Measurements from ENCODE around the gene KAZN.

Gene KAZN

DNA sequence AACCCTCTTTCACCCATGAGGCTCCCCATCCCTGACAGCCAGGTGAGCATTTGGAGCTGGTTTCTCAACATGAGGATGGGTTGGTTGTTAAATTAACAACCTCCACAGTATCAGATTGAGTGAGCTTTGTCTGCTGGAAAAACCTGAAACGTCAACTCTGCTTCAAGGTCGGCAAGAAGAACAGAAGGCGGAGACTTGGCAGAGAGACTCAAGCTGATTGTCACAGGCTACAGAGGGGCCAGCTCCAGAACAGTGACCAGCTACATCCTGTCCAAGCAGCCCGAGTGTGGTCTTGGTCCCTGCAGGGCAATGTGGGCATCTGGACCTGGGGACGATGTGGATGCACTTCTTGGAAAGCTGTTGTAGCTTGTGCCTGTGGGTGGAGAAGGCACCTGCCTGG is 518.5 kb downstream of the KAZN start:
- H3K4me3 ChIP-seq (ENCODE audit: low read depth, low read length), result no peak overlapping the region
- DNase-seq (ENCODE audit: low read depth), result peak; percentile 26
- TF ChIP-seq, protein P1, sequence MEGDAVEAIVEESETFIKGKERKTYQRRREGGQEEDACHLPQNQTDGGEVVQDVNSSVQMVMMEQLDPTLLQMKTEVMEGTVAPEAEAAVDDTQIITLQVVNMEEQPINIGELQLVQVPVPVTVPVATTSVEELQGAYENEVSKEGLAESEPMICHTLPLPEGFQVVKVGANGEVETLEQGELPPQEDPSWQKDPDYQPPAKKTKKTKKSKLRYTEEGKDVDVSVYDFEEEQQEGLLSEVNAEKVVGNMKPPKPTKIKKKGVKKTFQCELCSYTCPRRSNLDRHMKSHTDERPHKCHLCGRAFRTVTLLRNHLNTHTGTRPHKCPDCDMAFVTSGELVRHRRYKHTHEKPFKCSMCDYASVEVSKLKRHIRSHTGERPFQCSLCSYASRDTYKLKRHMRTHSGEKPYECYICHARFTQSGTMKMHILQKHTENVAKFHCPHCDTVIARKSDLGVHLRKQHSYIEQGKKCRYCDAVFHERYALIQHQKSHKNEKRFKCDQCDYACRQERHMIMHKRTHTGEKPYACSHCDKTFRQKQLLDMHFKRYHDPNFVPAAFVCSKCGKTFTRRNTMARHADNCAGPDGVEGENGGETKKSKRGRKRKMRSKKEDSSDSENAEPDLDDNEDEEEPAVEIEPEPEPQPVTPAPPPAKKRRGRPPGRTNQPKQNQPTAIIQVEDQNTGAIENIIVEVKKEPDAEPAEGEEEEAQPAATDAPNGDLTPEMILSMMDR (IDR thresholded peaks at IDR 0.05; ENCODE audit: control insufficient read depth, extremely low read depth, insufficient read depth), result no peak

DNA sequence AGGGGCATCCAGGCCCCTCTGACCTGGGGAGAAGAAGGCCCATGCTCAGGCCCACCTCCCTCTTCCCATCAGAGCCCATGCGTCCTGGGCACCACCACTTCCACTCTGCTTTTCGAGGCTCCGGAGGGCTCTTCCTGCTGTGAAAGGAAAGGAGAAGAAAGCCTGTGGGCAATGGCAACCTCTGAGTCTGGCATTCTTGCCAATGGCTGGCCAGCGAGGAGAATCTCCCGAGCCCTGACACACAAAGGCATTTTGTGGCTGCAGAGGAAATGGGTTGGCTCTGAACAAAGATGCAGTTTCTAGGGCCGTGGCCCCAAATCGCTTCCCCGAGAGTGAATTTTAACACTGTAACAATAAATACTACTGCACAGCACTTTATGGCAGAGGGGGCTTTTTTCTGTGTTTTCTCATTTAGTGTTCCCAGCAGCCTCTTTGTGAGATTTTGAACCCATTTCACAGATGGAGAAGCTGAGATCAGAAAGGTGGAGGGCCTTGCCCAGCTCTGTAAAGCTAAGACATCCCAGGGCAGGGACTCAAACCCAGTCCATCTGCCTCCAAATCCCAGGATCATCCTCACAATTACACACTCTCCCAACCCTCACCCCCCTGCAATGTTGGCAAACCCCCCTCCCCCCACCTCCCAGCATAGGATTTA is 519.3 kb downstream of the KAZN start:
- H3K4me3 ChIP-seq (ENCODE audit: low read depth, low read length), result no peak overlapping the region
- no peak for DNase-seq (ENCODE audit: low read depth)
- TF ChIP-seq, protein P1 (IDR thresholded peaks at IDR 0.05; ENCODE audit: control insufficient read depth, extremely low read depth, insufficient read depth), result no peak

DNA sequence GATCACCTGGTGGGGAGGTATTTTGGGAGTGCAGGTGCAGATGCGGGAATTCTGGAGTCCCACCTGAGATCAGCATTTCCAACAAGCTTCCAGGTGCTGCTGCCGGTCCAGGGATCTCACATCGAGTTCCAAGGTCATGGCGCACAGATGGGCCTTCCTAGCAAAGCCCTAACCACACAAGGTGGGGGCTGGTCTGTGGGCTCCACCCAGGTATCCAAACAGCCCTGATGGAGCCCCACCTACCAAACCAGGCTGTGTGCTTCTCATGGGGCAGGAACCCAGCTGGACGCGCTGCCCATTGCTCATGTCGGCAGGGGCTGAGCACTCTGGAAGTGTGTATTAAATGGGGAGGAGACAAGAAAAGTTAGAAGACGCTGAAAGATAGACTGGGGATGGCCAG is 520.1 kb downstream of the KAZN start:
- DNase-seq (ENCODE audit: low read depth), result no peak
- no peak overlapping the region for H3K4me3 ChIP-seq (ENCODE audit: low read depth, low read length)
- TF ChIP-seq, protein P1 (IDR thresholded peaks at IDR 0.05; ENCODE audit: control insufficient read depth, extremely low read depth, insufficient read depth), result no peak

DNA sequence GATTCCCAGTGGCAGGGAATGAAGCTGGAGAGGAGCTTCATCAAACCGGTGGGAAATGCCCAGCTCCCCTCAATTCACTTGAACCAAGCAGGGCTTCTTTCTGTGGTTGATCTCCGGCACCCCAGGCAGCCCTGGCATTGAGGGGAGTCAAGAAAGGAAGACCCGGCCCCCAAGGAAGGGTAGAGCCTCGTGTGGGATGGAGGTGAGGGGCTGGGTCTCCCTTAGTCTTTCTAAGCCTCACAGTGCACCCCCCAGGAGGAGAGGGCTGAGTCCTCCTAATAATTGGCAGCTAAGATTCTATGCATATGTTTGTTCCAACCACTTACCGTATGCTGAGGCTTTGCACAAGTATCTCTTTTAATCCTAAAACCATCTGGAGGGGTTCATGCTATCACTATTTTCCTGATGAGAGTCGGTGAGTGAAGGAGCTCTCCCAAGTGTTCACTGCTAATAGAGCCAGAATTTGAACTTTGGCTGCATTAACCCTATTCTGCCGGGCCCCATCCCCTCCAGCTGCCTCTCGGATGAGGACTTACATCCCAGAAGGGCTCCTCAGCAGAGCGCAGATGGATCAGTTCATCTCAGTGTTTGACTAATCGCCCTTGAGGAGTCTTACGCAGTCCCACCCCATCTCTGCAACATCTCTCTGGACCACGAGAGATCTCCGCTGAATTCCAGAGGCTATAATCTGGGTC is 521.9 kb downstream of the KAZN start:
- H3K4me3 ChIP-seq (ENCODE audit: low read depth, low read length), result no peak overlapping the region
- TF ChIP-seq, protein P1 (IDR thresholded peaks at IDR 0.05; ENCODE audit: control insufficient read depth, extremely low read depth, insufficient read depth), result no peak
- no peak for DNase-seq (ENCODE audit: low read depth)

DNA sequence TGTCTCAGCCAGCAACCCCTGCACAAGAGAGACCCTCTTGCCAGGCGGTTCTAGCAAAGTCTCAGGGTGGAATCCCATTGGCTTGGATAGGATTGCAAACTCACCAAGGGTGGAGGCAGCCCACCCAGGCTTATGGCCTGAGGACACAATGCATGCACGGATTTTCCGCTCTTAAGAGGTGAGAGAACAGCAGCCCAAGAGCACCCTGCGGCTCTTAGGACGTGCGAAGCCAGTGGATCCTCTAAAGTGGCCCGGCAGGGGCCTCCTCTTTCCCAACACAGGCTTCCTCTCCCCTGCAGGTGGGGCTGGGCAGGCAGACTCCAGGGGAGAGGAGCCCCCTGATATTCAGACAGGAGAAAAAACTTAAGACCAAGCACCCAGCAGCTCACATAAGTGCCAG is 523.8 kb downstream of the KAZN start:
- TF ChIP-seq, protein P1 (IDR thresholded peaks at IDR 0.05; ENCODE audit: control insufficient read depth, extremely low read depth, insufficient read depth), result no peak
- no peak for DNase-seq (ENCODE audit: low read depth)
- no peak overlapping the region for H3K4me3 ChIP-seq (ENCODE audit: low read depth, low read length)

DNA sequence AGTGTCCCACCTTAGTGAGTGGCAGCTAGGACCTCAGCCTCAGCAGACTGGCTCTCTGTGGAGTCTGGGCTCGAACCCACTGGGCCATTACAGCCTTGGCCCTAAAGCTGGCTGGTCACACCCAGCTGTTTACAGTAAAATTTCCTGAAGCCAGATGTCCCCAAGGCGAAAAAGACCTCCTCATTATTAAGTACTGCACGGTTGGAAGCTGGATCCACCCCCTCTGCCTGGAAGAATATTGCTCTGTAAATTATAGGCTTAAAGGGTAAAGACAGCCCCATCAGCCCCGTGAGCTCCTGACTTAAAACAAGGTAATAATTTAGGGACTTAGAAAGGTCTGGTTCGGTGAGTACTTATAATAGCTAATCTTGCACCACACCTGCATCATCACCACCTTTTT is 524.8 kb downstream of the KAZN start:
- no peak overlapping the region for H3K4me3 ChIP-seq (ENCODE audit: low read depth, low read length)
- DNase-seq (ENCODE audit: low read depth), result no peak
- TF ChIP-seq, protein P1 (IDR thresholded peaks at IDR 0.05; ENCODE audit: control insufficient read depth, extremely low read depth, insufficient read depth), result no peak

Measured in LNCaP clone FGC (cell line).